ENCODE measurements around the gene HSD11B1L. TPM values are rescaled to one million over a fixed set of nuclear protein-coding genes. Genes with fewer than 3 reads are reported as not detected.
"Not testable (repeated sequence)": the region's sequence is repeated elsewhere in the genome, so short reads cannot be mapped to it uniquely, and the experiment has no call there.

HSD11B1L gene
- polyA plus RNA-seq, 1 experiment: 4.9 TPM

GRCh38 chr19:5700455-5701092 lies 19.7 kb downstream of the HSD11B1L start:
- H3K27me3 ChIP-seq (ENCODE audit: control insufficient read depth, insufficient read depth, low read length): no peaks in the 10 kb centered on the region
- ChIA-PET POLR2A (interaction anchor here (1.0 to 1.2 kb wide), 2 partner anchors 11 to 19 kb away, joined by 3 read pairs; partner anchors contain the start of genes CATSPERD, LONP1 and RPL36), CTCF (interaction anchor here (1.0 kb wide), 1 partner anchor 13 kb away, joined by 3 read pairs; no protein-coding TSS in a partner anchor)
- TF ChIP-seq CTCF (IDR thresholded peaks at IDR 0.05; ENCODE audit: low read depth, low read length): no peak
- peaks cover 3% of the 10 kb centered on the region; the same call in 1 of the 2 replicates for H3K9me3 ChIP-seq (ENCODE audit: control insufficient read depth, insufficient read depth, low read length)
- no peak overlapping the region for H3K27ac ChIP-seq (ENCODE audit: low read depth, low read length)
- no peak for DNase-seq (ENCODE audit: low read depth, low spot score)
- H3K4me3 ChIP-seq (ENCODE audit: low read depth, low read length): no peak overlapping the region

GRCh38 chr19:5702053-5702410 lies 21.2 kb downstream of the HSD11B1L start:
- H3K4me3 ChIP-seq (ENCODE audit: low read depth, low read length); CTCF ChIA-PET; POLR2A ChIA-PET; H3K9me3 ChIP-seq (ENCODE audit: control insufficient read depth, insufficient read depth, low read length); DNase-seq (ENCODE audit: low read depth, low spot score); H3K27me3 ChIP-seq (ENCODE audit: control insufficient read depth, insufficient read depth, low read length); H3K27ac ChIP-seq (ENCODE audit: low read depth, low read length): not testable (repeated sequence)

GRCh38 chr19:5703819-5704818 lies 23.3 kb downstream of the HSD11B1L start:
- DNase-seq (ENCODE audit: low read depth, low spot score): no peak
- H3K9me3 ChIP-seq (ENCODE audit: control insufficient read depth, insufficient read depth, low read length): peaks cover 3% of the 10 kb centered on the region; the same call in 1 of the 2 replicates
- H3K4me3 ChIP-seq (ENCODE audit: low read depth, low read length): no peak overlapping the region
- POLR2A ChIA-PET: interaction anchor here (1.3 kb wide), 1 partner anchor 14 kb away, joined by 3 read pairs; the partner anchor contains the start of gene RPL36
- CTCF ChIA-PET: interaction anchor here (1.4 kb wide), 1 partner anchor 17 kb away, joined by 3 read pairs; no protein-coding TSS in a partner anchor
- H3K27ac ChIP-seq (ENCODE audit: low read depth, low read length): no peak overlapping the region
- TF ChIP-seq CTCF (IDR thresholded peaks at IDR 0.05; ENCODE audit: low read depth, low read length): no peak
- no peaks in the 10 kb centered on the region for H3K27me3 ChIP-seq (ENCODE audit: control insufficient read depth, insufficient read depth, low read length)

GRCh38 chr19:5705552-5705951 lies 24.7 kb downstream of the HSD11B1L start:
- POLR2A ChIA-PET: interaction anchor here (1.3 kb wide), 1 partner anchor 16 kb away, joined by 3 read pairs; the partner anchor contains the start of gene RPL36

More at GRCh38 chr19:5705552-5705951, 24.7 kb downstream of the HSD11B1L start:
- H3K9me3 ChIP-seq (ENCODE audit: control insufficient read depth, insufficient read depth, low read length): peaks cover 3% of the 10 kb centered on the region; the same call in 1 of the 2 replicates
- no peaks in the 10 kb centered on the region for H3K27me3 ChIP-seq (ENCODE audit: control insufficient read depth, insufficient read depth, low read length)
- TF ChIP-seq CTCF (IDR thresholded peaks at IDR 0.05; ENCODE audit: low read depth, low read length): no peak
- H3K4me3 ChIP-seq (ENCODE audit: low read depth, low read length): no peak overlapping the region
- CTCF ChIA-PET: interaction anchor here (1.0 to 1.4 kb wide), 2 partner anchors 15 to 18 kb away, joined by 3 read pairs; no protein-coding TSS in a partner anchor
- no peak overlapping the region for H3K27ac ChIP-seq (ENCODE audit: low read depth, low read length)
- DNase-seq (ENCODE audit: low read depth, low spot score): no peak

All from AG04450 (cell line).